Hindlimb muscle (tissue), 1 donor: Measurements from ENCODE around the gene GJA10. TPM values are rescaled to one million over a fixed set of nuclear protein-coding genes. Genes with fewer than 3 reads are reported as not detected.
"Not testable (repeated sequence)": the region's sequence is repeated elsewhere in the genome, so short reads cannot be mapped to it uniquely, and the experiment has no call there.

Experiments used
- DNase-seq: peaks from one replicate; pipeline ENCODE4 v3.0.0-alpha.2; 2013
- polyA plus RNA-seq: library from polyadenylated mRNA; unstranded; fragments of 120-200 nt; gene quantifications from one replicate; pipeline ENCODE4 v1.2.1, GENCODE V29; 2013; ENCODE audit not compliant: insufficient read length

Gene GJA10
- not detected for polyA plus RNA-seq

- no peak for DNase-seq
Measured at GRCh38 chr6:89894169-89894568, at the start of gene GJA10. Gene GJA10 (plus strand): TSS chr6:89894469. CDS start chr6:89894469, 0 bp downstream.

- not testable (repeated sequence) for DNase-seq
Measured at GRCh38 chr6:89847513-89847912, 46.8 kb upstream of the GJA10 start.

- DNase-seq = no peak
Measured at GRCh38 chr6:89853068-89853467, 41.2 kb upstream of the GJA10 start.

- DNase-seq = no peak
Measured at GRCh38 chr6:89858041-89858440, 36.2 kb upstream of the GJA10 start.

GRCh38 chr6:89859744-89860143 is 34.5 kb upstream of the GJA10 start:
- DNase-seq = no peak

GRCh38 chr6:89862273-89862672 is 32.0 kb upstream of the GJA10 start:
- no peak for DNase-seq

GRCh38 chr6:89862698-89863097 is 31.6 kb upstream of the GJA10 start:
- DNase-seq = no peak

- DNase-seq = no peak
Measured at GRCh38 chr6:89866024-89866678, 28.1 kb upstream of the GJA10 start.

GRCh38 chr6:89873721-89874120 is 20.5 kb upstream of the GJA10 start:
- no peak for DNase-seq

GRCh38 chr6:89874438-89874837 is 19.8 kb upstream of the GJA10 start:
- DNase-seq = no peak

GRCh38 chr6:89886378-89887120 is 7.7 kb upstream of the GJA10 start:
- no peak for DNase-seq

- no peak for DNase-seq
Measured at GRCh38 chr6:89887452-89888137, 6.7 kb upstream of the GJA10 start.

GRCh38 chr6:89888138-89888514 is 6.1 kb upstream of the GJA10 start:
- no peak for DNase-seq

- no peak for DNase-seq
Measured at GRCh38 chr6:89888871-89889270, 5.4 kb upstream of the GJA10 start.

- DNase-seq = not testable (repeated sequence)
Measured at GRCh38 chr6:89890845-89891528, 3.3 kb upstream of the GJA10 start.

GRCh38 chr6:89892577-89892976 is 1.7 kb upstream of the GJA10 start:
- not testable (repeated sequence) for DNase-seq

- DNase-seq = peak; percentile 73
Measured at GRCh38 chr6:89895276-89895874, 1.1 kb downstream of the GJA10 start.

- DNase-seq = not testable (repeated sequence)
Measured at GRCh38 chr6:89910001-89910901, 16.0 kb downstream of the GJA10 start.

- no peak for DNase-seq
Measured at GRCh38 chr6:89910902-89911240, 16.6 kb downstream of the GJA10 start.

GRCh38 chr6:89916136-89916920 is 22.1 kb downstream of the GJA10 start:
- no peak for DNase-seq

- DNase-seq = no peak
Measured at GRCh38 chr6:89917216-89917615, 22.9 kb downstream of the GJA10 start.
